KG1 (cell line): Measurements from ENCODE around the gene AHDC1.

Experiments
- DNase-seq: peaks from one replicate; lab custom pipeline; 2025; lab: John Stamatoyannopoulos, UW

The AHDC1 gene

GRCh38 chr1:27599605-27600497 is 4.1 kb downstream of the AHDC1 start:
- no peak for DNase-seq

GRCh38 chr1:27598902-27599528 is 4.9 kb downstream of the AHDC1 start:
- no peak for DNase-seq

GRCh38 chr1:27598295-27598687 is 5.7 kb downstream of the AHDC1 start:
- no peak for DNase-seq

DNA sequence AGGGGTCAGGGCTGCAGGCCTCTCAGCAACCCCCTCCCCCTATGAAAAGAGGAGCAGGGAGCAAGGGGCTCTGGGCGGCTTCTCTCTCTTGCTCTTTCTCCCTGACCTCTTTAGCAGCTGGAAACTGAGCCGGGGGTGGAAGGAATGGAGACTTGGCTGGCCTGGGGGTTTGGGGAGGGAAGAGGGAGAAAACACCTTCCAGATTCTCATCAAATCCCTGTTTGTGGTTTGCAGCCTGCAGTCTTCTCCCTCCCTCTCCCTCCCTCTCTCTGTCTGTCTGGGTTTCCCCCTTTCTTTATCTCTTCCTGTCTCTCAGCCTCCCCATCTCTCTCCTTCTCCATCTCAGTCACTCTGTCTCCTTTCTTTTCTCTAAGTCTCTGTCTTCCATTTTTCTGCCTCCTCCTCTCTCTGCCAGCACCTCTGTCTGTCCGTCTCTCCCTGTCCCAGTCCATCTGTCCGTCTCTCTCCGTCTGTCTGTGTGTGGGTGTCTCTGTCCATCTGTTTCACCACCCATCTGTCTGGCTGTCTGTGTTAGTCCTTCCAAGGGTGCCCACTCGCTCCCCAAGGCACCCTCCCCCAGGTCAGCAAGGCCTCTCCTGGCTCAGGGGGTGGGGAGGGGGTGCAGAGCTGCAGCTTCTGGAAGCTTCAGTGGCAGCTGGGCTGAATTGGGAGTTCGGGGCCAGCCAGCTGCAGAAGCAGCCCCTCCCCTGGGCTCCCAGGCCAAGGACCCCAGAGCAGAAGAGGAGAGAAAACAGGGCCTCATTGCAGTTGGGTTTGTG is 6.2 kb downstream of the AHDC1 start:
- DNase-seq = no peak

- DNase-seq = no peak
Observed at GRCh38 chr1:27596986-27597385, 7.0 kb downstream of the AHDC1 start.

DNA sequence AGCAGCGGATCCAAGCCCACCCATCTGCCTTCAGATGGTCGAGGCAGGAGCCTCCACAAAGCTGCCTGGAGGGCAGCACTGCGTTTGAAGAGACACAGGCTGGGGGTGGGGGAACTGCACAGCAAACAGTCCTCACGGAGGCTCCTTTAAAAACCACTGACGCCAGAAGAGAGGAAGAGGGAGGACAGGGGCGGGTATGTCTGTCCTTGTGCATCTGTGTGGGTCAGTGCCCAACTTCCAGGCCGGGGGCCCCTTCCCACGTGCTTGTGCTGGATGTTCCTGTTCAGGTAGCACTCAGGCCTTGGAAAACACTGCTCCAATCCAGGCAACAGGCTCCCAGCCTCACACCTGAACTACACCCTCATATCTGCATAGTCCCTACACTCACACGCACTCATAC is 7.7 kb downstream of the AHDC1 start:
- no peak for DNase-seq

GRCh38 chr1:27595597-27595996 is 8.3 kb downstream of the AHDC1 start:
- no peak for DNase-seq

GRCh38 chr1:27594564-27595510 is 9.1 kb downstream of the AHDC1 start:
- DNase-seq = no peak

- DNase-seq = no peak
Observed at GRCh38 chr1:27593678-27594563, 10.0 kb downstream of the AHDC1 start.

DNA sequence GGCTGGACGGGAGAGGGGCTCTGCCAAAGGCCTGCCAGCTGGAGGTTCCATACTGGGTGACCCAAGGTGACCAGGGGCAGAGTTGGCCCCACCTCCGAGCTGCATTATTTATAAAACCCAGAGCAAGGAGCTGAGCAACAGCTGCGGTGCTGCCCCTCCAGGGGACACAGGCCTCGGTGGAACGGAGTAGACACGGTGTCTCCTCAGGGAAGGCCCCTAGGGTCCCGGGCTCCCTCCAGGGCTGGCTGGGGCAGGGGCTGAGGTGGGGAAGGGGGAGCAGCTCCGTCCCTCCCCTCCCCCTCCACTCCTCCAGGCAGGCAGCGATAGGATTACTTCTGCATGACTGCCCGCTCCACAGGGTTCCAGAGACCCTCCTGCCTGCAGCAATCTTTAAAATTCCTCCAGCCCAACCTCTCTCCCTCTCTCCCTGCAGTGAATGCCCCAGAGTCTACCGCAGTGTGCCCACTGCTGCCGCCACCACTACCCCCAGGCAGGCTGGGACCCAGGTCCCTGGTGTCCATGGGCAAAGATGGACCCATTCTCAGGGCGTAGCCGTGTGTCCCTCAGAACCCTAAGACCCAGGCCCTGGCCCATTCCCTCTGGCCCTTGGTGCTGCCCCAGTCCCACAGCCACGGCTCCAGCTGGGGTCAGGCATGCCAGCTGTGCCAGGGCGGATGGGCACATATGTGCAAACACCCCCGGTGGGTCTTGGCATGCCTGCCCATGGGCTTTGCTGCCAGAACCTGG is 10.8 kb downstream of the AHDC1 start:
- no peak for DNase-seq

GRCh38 chr1:27592232-27592930 is 11.6 kb downstream of the AHDC1 start:
- DNase-seq = no peak

GRCh38 chr1:27591622-27592021 is 12.3 kb downstream of the AHDC1 start:
- DNase-seq = no peak

GRCh38 chr1:27590917-27591508 is 12.9 kb downstream of the AHDC1 start:
- no peak for DNase-seq

GRCh38 chr1:27589841-27590426 is 14.0 kb downstream of the AHDC1 start:
- no peak for DNase-seq

DNA sequence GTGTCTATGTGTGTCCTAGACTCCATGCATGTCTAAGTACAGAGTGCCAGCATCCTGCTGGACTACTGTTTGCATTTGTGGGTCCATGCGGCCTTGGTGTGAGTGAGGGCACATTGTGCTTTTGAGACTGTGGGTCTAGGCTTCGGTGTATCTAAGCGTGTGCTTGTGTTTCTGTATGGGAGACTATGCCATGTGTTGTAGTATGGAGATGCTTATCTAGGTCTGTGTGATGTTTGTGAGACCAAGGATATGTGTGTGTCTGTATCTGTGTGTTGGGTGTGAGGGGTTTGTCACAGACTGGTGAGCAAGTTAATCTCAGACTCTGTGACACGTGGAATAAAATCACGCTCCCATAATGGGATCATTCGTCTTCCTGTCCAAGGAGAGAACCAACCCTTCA is 14.5 kb downstream of the AHDC1 start:
- no peak for DNase-seq

DNA sequence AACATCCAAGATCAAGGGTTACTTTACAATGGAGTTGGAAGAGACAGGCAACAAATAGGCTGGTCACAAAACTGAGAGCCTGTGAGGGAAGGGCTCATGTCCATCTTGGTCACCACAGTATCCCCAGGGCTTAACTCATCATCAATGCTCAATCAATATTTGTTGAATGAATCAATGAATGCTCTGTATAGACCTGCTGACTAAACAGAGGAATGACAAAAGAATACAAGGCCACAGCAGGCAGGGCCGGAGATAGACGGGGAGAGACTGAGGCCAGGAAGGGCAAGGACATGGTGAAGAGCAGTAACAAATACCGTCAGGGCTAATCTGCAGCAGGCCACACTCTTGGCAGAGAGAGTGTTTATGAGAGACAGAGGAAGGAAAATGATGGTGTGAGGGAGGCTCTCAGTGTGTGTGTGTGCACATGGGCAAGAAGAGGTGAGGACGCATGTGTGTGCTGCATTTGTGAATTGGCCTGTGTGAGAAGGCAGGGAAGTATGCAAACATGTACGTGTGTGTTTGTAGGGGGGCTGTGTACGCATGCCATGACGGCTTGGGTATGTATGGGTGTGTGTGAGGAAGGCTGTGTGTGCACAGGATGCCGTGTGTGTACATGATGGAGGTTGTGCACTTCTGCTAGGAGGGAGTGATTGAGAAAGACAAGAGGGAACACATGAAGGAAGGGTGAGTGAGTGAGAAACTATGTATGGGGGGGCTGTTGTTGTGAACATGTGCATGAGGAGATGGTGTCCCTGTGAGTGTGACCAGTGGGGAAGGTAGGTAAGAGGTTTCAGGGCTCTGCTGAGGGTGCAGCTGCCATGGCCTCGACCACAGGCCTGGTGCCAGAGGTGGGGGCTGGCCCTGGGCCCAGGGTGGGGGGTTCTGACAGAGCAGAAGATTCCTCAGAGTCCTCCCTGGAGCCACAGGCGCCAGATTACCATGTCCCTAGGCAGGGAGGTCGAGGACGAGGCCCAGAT is 15.4 kb downstream of the AHDC1 start:
- no peak for DNase-seq

- DNase-seq = no peak
Observed at GRCh38 chr1:27585684-27586083, 18.3 kb downstream of the AHDC1 start.
